Gastroesophageal sphincter (tissue), 3 donors: ENCODE measurements around the gene CDH5.

ENCODE experiments used
- EP300 ChIP-seq: sonication (generic); formaldehyde crosslinking; IDR thresholded peaks from one replicate; pipeline ENCODE4 v1.6.1; 2017; ENCODE audit warnings: antibody characterized with exemption, mild to moderate bottlenecking
- POLR2A ChIP-seq, 2 donors: fragments of 450-650 bp; IDR thresholded peaks; one replicate each; pipeline ENCODE4 v1.6.1; 2017; ENCODE audit warnings: antibody characterized with exemption in 2 of 2, mild to moderate bottlenecking in 2 of 2, moderate library complexity in 1 of 2
- POLR2AphosphoS5 ChIP-seq: sonication (generic); formaldehyde crosslinking; IDR thresholded peaks from one replicate; pipeline ENCODE4 v1.6.1; 2017; ENCODE audit warnings: antibody characterized with exemption
- TF ChIP-seq, protein P1 (sequence below), 4 experiments: fragments of 200-600 bp in 2 of 4; fragments of 450-650 bp in 2 of 4; sonication (generic) in 1 of 4; IDR thresholded peaks; one replicate each; pipeline ENCODE4 v1.5.1; 2017 to 2019; ENCODE audit warnings: antibody characterized with exemption in 4 of 4, mild to moderate bottlenecking in 2 of 4, moderate library complexity in 2 of 4

DNA sequence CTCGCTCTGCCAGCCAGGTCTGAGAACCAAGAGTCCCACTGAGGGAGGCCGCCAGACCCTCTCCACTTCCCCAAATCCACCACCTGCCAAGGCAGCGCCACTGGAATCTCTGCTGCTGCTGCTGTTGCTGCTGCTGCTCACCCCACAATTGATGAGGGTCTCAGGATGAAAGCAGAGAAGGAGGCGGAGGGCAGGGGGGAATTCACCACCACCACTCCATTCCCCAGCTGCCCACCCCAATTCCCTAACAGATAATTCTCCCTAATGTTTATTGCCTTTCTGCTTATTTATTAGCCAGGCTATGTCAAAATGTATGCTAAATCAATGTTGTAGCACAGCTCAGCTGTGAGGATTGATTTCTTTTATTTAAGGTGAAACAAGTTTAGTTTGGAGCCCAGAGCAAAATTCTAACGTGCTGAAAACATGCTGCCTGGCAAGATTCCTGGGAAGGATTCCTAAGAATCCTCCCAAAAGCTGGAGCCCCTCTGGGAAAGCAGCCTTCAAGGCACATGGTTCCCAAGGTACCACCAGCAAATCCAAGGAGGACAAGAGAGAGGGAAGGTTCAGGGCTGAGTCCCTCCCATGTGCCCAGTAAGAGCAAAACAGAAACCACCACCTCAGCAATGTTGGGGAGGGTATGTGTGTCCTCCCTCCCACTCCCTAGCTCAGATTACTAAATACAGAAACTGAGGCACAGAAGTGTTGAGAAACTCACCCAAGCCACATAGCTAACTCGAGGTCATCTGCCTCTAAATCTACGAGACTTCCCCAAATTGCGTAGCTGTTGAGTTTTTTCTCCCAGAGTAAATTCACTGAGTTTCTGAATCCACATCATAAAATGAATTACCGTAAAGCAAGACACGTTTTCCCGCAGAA, 12.2 kb upstream of the CDH5 start:
- TF ChIP-seq POLR2A (IDR thresholded peaks at IDR 0.05) (no peak), EP300 (no peak), POLR2AphosphoS5 (no peak)
- TF ChIP-seq, protein P1, sequence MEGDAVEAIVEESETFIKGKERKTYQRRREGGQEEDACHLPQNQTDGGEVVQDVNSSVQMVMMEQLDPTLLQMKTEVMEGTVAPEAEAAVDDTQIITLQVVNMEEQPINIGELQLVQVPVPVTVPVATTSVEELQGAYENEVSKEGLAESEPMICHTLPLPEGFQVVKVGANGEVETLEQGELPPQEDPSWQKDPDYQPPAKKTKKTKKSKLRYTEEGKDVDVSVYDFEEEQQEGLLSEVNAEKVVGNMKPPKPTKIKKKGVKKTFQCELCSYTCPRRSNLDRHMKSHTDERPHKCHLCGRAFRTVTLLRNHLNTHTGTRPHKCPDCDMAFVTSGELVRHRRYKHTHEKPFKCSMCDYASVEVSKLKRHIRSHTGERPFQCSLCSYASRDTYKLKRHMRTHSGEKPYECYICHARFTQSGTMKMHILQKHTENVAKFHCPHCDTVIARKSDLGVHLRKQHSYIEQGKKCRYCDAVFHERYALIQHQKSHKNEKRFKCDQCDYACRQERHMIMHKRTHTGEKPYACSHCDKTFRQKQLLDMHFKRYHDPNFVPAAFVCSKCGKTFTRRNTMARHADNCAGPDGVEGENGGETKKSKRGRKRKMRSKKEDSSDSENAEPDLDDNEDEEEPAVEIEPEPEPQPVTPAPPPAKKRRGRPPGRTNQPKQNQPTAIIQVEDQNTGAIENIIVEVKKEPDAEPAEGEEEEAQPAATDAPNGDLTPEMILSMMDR (IDR thresholded peaks at IDR 0.05), result no peak
